Fibroblast of pulmonary artery (primary cell): ENCODE data around the gene SRSF7.

Experiments
- DNase-seq: peaks from one replicate; pipeline ENCODE4 v3.0.0-alpha.2; 2010; ENCODE audit warnings: low read depth
- H3K4me3 ChIP-seq: replicated peaks from 2 replicates; pipeline ENCODE4 v1.5.1; 2011; ENCODE audit warnings: low read depth, mild to moderate bottlenecking, control low read depth, low read length, moderate library complexity
- CTCF ChIP-seq: IDR thresholded peaks from 2 replicates; pipeline ENCODE4 v1.5.1; 2011; ENCODE audit warnings: mild to moderate bottlenecking, control low read depth, low read length, inconsistent platforms; ENCODE audit errors: missing control alignments

The SRSF7 gene

DNA sequence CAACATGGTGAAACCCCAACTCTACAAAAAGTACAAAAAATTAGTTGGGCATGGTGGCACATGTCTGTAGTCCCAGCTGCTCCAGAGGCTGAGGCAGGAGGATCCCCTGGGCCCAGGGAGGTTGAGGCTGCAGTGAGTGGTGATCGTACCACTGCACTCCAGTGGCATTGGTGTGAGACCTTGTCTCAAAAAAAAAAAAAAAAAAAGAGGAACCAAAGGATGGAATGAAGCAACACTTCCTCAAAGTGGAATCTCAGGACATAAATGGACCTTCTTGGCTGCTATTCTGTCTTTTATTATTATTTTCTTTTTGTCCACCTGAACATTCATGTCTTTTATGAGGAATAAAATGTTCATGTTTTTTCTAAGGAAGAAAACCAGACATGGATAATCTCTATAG lies 40.6 kb upstream of the SRSF7 start:
- no peak for TF ChIP-seq CTCF
- DNase-seq, result no peak

DNA sequence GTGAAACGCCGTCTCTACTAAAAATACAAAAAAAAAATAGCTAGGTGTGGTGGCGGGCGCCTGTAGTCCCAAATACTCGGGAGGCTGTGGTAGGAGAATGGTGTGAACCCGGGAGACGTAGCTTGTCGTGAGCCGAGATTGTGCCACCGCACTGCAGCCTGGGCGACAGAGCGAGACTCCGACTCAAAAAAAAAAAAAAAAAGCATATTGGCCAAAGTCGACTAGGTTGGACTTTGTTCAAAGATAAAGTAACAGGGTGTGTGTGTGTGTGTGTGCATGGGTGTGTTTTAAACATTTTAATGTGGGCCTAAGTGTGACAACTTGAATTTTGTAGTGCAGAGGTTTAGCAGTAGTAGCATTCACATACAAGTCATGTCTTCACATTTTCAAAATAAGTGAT lies 38.5 kb upstream of the SRSF7 start:
- H3K4me3 ChIP-seq, result no peak overlapping the region
- DNase-seq, result no peak
- TF ChIP-seq CTCF, result no peak

More for the DNA sequence above, 40.6 kb upstream of the SRSF7 start:
- H3K4me3 ChIP-seq, result no peak overlapping the region

DNA sequence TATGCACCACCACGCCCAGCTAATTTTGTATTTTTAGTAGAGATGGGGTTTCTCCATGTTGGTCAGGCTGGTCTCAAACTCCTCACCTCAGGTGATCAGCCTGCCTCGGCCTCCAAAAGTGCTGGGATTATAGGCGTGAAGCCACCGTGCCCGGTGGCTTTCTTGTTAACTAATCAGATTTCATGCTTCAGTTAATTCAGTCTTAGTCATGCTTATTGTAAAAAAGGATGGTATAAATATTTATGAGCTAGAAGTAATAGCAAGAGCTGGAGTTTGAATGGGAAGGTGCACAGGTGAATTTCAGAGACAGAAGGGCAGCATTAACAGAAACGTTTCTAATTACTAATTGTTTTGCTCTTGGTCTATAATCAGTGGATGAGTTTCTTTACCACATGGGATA lies 37.1 kb upstream of the SRSF7 start:
- DNase-seq, result no peak
- no peak overlapping the region for H3K4me3 ChIP-seq
- no peak for TF ChIP-seq CTCF

DNA sequence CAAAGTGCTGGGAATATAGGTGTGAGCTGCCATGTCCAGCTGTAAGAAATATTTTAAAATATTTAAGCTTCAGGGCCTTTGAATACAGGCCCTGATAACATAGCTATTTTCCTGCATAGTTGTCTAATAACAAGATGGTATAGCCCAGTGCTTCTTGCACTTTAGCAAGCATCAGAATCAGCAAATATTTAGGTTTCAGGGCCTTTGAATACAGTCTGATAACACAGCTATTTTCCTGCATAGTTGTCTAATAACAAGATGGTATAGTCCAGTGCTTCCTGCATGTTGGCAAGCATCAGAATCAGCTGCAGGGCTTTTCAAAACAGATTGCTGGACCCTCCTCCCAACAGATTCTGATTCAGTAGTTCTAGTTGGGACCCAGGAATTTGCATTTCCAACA lies 32.4 kb upstream of the SRSF7 start:
- TF ChIP-seq CTCF, result no peak
- no peak for DNase-seq
- H3K4me3 ChIP-seq, result no peak overlapping the region

DNA sequence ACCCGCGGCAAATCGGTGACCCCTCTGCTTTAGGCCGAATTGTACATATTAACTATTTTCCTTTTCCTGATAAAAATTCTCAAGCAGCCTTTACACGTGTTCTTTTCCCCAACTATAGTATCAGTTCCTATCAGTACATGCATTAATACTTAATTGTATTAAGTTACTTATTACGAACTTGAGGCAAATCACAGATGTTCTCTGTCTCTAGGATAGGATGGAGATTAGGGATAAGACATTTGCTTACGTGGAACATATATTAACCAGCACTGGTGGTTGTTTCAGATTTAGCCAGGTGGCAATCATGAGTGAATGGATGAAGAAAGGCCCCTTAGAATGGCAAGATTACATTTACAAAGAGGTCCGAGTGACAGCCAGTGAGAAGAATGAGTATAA lies 27.5 kb upstream of the SRSF7 start:
- no peak for DNase-seq
- H3K4me3 ChIP-seq, result peak overlapping the region; percentile 68
- TF ChIP-seq CTCF, result no peak

DNA sequence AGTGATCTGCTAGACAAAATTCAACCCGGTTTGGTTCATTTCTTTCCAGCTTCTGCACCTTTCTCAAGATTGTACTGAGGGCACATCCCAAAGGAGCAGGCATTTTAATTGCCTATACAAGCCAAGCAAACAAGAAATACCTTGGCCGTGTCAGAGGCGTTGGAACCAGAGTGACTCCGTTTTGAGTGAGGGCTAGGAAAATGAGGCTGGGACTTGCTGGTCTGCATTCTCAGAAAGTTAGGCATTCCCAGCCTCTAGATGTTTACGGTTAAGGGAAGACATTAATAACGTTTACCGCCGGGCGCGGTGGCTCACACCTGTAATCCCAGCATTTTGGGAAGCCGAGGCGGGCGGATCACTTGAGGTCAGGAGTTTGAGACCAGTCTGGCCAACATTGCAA lies 25.4 kb upstream of the SRSF7 start:
- no peak for DNase-seq
- TF ChIP-seq CTCF, result no peak
- H3K4me3 ChIP-seq, result no peak overlapping the region

DNA sequence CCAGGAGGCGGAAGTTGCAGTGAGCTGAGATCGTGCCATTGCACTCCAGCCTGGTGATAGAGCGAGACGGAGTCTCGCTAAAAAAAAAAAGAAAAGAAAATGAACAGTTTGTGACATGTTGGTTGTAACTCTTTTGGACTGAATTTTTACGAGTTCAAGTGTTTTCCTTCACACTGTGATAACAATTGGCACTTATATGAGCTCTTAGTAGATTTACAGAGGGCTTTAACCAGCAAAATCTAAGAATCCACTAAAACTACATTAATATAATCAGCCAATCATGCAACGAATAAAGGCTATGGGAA lies 24.7 kb upstream of the SRSF7 start:
- no peak overlapping the region for H3K4me3 ChIP-seq
- DNase-seq, result no peak
- TF ChIP-seq CTCF, result no peak
